ENCODE results near the gene SPNS1.
"Not testable (repeated sequence)": the region's sequence is repeated elsewhere in the genome, so short reads cannot be mapped to it uniquely, and the experiment has no call there.

Gene SPNS1

GRCh38 chr16:28974437-28975157 lies at the start of gene SPNS1:
TSS of gene SPNS1 (plus strand) at chr16:28974778. CDS start at chr16:28975152, 374 bp downstream.
- peak; percentile 98 for DNase-seq (ENCODE audit: low read depth)
- TF ChIP-seq, protein P1, sequence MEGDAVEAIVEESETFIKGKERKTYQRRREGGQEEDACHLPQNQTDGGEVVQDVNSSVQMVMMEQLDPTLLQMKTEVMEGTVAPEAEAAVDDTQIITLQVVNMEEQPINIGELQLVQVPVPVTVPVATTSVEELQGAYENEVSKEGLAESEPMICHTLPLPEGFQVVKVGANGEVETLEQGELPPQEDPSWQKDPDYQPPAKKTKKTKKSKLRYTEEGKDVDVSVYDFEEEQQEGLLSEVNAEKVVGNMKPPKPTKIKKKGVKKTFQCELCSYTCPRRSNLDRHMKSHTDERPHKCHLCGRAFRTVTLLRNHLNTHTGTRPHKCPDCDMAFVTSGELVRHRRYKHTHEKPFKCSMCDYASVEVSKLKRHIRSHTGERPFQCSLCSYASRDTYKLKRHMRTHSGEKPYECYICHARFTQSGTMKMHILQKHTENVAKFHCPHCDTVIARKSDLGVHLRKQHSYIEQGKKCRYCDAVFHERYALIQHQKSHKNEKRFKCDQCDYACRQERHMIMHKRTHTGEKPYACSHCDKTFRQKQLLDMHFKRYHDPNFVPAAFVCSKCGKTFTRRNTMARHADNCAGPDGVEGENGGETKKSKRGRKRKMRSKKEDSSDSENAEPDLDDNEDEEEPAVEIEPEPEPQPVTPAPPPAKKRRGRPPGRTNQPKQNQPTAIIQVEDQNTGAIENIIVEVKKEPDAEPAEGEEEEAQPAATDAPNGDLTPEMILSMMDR (IDR thresholded peaks at IDR 0.05; ENCODE audit: low read length, missing control alignments), result no peak
- H3K4me3 ChIP-seq (replicated peaks; ENCODE audit: low read depth, low read length), result peak within 1 kb of the TSS; percentile 96

DNA sequence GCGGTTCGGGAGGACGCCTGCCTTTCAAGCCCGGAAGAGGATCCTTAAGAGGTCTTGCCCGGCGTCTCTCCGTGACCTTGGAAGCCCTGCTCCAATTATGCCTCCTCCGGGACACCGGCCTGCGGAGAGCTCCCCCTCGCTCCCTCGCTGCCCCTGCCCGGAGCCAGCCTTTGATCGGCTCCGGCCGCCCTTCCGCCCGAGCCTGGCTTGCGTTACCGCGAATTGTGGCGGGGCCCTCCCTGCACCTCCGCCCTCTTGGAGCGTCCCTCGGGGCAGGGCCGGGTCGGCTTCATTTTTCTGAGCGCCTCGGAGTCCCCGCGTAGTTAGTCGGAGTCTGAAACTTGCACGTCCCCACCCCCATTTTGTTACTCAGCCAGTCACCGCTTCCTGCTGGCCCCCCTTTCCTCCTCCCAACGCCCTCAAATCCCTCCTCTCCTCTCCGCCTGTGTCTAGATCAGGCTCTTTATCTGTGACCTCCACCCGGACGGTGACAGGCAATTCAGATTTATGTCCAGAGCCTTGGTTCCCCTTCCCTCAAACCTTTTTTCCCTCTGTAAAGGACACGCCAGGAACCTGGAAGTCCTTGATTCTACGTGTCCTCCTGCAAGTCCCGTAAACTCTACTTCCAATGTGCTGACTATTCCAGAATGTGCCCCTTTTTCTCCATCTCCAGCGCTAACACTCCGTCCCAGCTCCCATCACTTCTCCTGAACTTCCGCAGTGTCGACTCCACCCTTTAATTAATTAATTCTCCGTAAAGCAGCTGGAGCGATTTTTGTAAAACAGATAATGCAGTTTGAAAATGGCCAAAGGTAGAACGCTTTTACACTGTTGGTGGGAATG lies 49.0 kb upstream of the SPNS1 start:
- TF ChIP-seq, protein P1 (IDR thresholded peaks at IDR 0.05; ENCODE audit: low read length, missing control alignments), result no peak
- peak overlapping the region; percentile 79 for H3K4me3 ChIP-seq (replicated peaks; ENCODE audit: low read depth, low read length)
- peak; percentile 69 for DNase-seq (ENCODE audit: low read depth)

- H3K4me3 ChIP-seq (replicated peaks; ENCODE audit: low read depth, low read length); DNase-seq (ENCODE audit: low read depth): not testable (repeated sequence)
Measured at GRCh38 chr16:28926284-28926683, 48.3 kb upstream of the SPNS1 start.

GRCh38 chr16:28927815-28928214 lies 46.8 kb upstream of the SPNS1 start:
- TF ChIP-seq, protein P1 (IDR thresholded peaks at IDR 0.05; ENCODE audit: low read length, missing control alignments), result no peak
- H3K4me3 ChIP-seq (replicated peaks; ENCODE audit: low read depth, low read length), result no peak overlapping the region
- no peak for DNase-seq (ENCODE audit: low read depth)

DNA sequence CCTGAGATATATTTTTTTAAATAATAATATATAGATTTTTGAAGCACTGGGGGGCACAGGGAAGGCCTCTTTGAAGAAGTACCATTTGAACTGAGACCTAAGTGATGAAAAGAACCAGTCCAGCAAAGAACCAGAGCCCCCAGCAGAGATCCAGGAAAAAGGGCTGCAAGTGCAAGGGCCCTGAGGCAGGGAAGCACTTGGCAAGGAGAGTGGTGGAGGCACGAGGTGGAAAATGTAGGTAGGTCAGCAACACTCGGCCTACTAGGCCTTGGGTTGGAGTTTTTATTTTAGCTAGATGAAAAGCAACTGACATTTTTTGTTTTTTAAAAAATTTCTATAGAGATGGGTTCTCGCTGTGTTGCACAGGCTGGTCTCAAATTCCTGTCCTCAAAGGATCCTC lies 44.4 kb upstream of the SPNS1 start:
- TF ChIP-seq, protein P1 (IDR thresholded peaks at IDR 0.05; ENCODE audit: low read length, missing control alignments), result no peak

DNA sequence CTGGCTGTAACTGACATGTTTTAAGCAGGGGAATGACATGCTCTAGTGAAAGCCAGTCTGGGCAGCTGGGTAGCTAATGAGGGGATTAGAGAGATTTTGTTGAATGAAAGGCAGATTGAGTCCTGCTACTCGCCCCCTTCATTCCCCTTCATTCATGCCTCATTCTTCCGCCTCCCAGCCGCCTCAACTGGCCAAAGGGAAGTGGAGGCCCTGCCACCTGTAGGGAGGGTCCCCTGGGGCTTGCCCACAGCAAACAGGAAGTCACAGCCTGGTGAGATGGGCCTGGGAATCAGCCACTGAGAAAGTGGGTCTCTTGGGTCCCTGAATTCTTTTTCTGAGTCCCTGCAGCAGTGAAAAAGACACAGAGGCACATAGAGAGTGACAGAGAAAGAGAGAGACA lies 43.9 kb upstream of the SPNS1 start:
- TF ChIP-seq, protein P1 (IDR thresholded peaks at IDR 0.05; ENCODE audit: low read length, missing control alignments), result no peak
- no peak for DNase-seq (ENCODE audit: low read depth)
- no peak overlapping the region for H3K4me3 ChIP-seq (replicated peaks; ENCODE audit: low read depth, low read length)

More for the DNA sequence above, 44.4 kb upstream of the SPNS1 start:
- H3K4me3 ChIP-seq (replicated peaks; ENCODE audit: low read depth, low read length), result no peak overlapping the region
- DNase-seq (ENCODE audit: low read depth), result no peak

DNA sequence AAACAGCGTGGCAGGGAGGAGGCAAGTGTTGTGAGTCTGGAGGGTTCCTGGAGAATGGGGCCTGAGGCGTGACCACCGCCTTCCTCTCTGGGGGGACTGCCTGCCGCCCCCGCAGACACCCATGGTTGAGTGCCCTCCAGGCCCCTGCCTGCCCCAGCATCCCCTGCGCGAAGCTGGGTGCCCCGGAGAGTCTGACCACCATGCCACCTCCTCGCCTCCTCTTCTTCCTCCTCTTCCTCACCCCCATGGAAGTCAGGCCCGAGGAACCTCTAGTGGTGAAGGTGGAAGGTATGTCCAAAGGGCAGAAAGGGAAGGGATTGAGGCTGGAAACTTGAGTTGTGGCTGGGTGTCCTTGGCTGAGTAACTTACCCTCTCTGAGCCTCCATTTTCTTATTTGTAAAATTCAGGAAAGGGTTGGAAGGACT lies 42.8 kb upstream of the SPNS1 start, which contains the start of gene CD19:
TSS of gene CD19 (plus strand) at position 171 of the 425 bp plus-strand sequence. CDS start at position 201, 30 bp downstream.
- TF ChIP-seq, protein P1 (IDR thresholded peaks at IDR 0.05; ENCODE audit: low read length, missing control alignments), result no peak

More for the DNA sequence above, 42.8 kb upstream of the SPNS1 start, which contains the start of gene CD19:
- no peak for DNase-seq (ENCODE audit: low read depth)
- H3K4me3 ChIP-seq (replicated peaks; ENCODE audit: low read depth, low read length), result no peak within 1 kb of the TSS
